ENCODE results near the gene WDR89.
"Not testable (repeated sequence)": the region's sequence is repeated elsewhere in the genome, so short reads cannot be mapped to it uniquely, and the experiment has no call there.

Gene WDR89

GRCh38 chr14:63594455-63595372 lies 47.0 kb downstream of the WDR89 start:
- no peak for DNase-seq (ENCODE audit: low spot score)

- DNase-seq (ENCODE audit: low spot score): not testable (repeated sequence)
Measured at GRCh38 chr14:63583046-63583445, 58.6 kb downstream of the WDR89 start.

- DNase-seq (ENCODE audit: low spot score): no peak
Measured at GRCh38 chr14:63581491-63581890, 60.2 kb downstream of the WDR89 start.

- DNase-seq (ENCODE audit: low spot score): no peak
Measured at GRCh38 chr14:63578300-63578699, 63.4 kb downstream of the WDR89 start.

GRCh38 chr14:63573581-63573980 lies 68.1 kb downstream of the WDR89 start:
- DNase-seq (ENCODE audit: low spot score): no peak

GRCh38 chr14:63565448-63565847 lies 76.2 kb downstream of the WDR89 start:
- DNase-seq (ENCODE audit: low spot score): no peak

- no peak for DNase-seq (ENCODE audit: low spot score)
Measured at GRCh38 chr14:63564318-63564717, 77.4 kb downstream of the WDR89 start.

GRCh38 chr14:63563370-63564026 lies 78.2 kb downstream of the WDR89 start:
- DNase-seq (ENCODE audit: low spot score): no peak

GRCh38 chr14:63562405-63562804 lies 79.3 kb downstream of the WDR89 start:
- DNase-seq (ENCODE audit: low spot score): no peak

GRCh38 chr14:63555572-63555971 lies 86.1 kb downstream of the WDR89 start:
- no peak for DNase-seq (ENCODE audit: low spot score)

- DNase-seq (ENCODE audit: low spot score): no peak
Measured at GRCh38 chr14:63551332-63551731, 90.3 kb downstream of the WDR89 start.

- no peak for DNase-seq (ENCODE audit: low spot score)
Measured at GRCh38 chr14:63547798-63548335, 93.8 kb downstream of the WDR89 start.
